Panc1 (cell line): Measurements from ENCODE around the gene STARD8.

Experiments used
- POLR2AphosphoS5 ChIP-seq: IDR thresholded peaks from 2 replicates; pipeline ENCODE4 v1.6.1; 2012; ENCODE audit warnings: mild to moderate bottlenecking, low read depth, low read length, moderate library complexity
- TF ChIP-seq, protein P1 (sequence below): fragments of 450-650 bp; IDR thresholded peaks from 2 replicates; pipeline ENCODE4 v1.5.1; 2017; ENCODE audit warnings: mild to moderate bottlenecking

- TF ChIP-seq, protein P1, sequence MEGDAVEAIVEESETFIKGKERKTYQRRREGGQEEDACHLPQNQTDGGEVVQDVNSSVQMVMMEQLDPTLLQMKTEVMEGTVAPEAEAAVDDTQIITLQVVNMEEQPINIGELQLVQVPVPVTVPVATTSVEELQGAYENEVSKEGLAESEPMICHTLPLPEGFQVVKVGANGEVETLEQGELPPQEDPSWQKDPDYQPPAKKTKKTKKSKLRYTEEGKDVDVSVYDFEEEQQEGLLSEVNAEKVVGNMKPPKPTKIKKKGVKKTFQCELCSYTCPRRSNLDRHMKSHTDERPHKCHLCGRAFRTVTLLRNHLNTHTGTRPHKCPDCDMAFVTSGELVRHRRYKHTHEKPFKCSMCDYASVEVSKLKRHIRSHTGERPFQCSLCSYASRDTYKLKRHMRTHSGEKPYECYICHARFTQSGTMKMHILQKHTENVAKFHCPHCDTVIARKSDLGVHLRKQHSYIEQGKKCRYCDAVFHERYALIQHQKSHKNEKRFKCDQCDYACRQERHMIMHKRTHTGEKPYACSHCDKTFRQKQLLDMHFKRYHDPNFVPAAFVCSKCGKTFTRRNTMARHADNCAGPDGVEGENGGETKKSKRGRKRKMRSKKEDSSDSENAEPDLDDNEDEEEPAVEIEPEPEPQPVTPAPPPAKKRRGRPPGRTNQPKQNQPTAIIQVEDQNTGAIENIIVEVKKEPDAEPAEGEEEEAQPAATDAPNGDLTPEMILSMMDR = 0 out of 2 replicates have a peak, but pooled peaks have one; percentile 11
- no peak for TF ChIP-seq POLR2AphosphoS5
These were observed 38.9 kb downstream of the STARD8 start for GRCh38 chrX:68686097-68686977.
